ENCODE data around the gene THEMIS. TPM values are rescaled to one million over a fixed set of nuclear protein-coding genes. Genes with fewer than 3 reads are reported as not detected.
"Not testable (repeated sequence)": the region's sequence is repeated elsewhere in the genome, so short reads cannot be mapped to it uniquely, and the experiment has no call there.

THEMIS gene
- not detected for polyA plus RNA-seq (2013, experiment 1 of 2; ENCODE audit: insufficient read length)
- 0.05 TPM for polyA plus RNA-seq (2013, experiment 2 of 2; ENCODE audit: insufficient read length)

- no peak for DNase-seq
These were observed at the start of gene THEMIS for GRCh38 chr6:127900935-127901334. Gene THEMIS, minus strand, starts transcription at chr6:127901058. Its CDS starts 126 bp downstream, at chr6:127900932.

DNA sequence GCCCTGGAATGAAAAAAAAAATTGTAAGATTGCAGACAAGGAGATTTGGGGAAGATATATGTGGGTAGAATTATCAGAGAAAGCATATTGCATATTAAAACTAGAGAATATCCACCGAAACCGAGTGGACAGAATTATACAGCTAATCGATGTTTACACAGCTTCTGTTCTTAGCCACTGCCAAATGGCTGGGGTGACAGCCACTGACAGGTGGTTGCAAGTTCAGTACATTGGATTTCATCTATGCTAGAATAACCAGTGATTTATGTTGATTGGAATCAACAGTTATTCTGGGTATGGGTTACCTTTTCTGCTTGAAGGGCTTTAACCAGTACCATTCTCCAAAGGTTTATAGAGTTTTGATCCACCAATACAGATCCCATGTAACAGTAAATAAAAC, 48.4 kb upstream of the THEMIS start:
- no peak for DNase-seq

- DNase-seq: no peak
These were observed 45.5 kb upstream of the THEMIS start for GRCh38 chr6:127946388-127946787.

GRCh38 chr6:127945434-127946097, 44.7 kb upstream of the THEMIS start:
- no peak for DNase-seq

DNA sequence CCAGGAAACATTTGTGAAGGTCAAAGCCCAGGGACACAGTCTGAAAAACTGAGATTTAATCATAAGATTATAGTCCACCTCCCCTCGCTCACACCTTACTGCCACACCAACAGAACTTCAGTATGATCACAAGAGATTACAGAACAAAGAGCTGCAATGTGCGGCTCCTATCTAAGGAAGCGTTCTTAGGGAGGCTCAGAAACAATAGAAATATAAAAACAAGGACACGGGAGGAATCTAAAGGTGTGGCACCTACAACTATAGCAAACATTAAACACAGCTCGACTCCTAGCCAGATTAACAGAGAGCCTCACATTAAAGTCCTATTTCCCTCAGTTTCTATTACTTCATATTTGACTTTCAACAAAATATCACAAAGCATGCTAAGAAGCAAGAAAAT, 40.4 kb upstream of the THEMIS start:
- no peak for DNase-seq

GRCh38 chr6:127939442-127940066, 38.7 kb upstream of the THEMIS start:
- peak; percentile 15 for DNase-seq

DNA sequence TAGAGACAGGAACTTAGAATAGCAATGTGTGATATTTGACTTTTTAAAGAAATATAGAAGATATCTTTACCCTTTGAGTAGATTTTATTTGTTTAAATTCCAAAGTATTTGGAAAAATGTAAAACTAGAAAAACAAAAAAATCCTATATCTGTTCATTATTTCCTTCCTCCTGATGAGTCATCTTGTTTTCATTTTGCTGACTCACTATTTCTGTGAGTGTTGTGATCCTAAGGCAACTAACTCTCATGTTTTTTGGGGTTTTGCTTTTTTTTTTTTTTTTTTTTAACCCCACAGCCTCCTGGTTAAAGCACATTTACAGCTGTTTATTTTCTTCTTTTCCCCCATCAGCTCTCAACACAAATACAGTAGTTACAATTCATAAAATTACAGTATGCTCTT, 37.8 kb upstream of the THEMIS start:
- DNase-seq: peak; percentile 62

- no peak for DNase-seq
These were observed 36.9 kb upstream of the THEMIS start for GRCh38 chr6:127937747-127938146.

- peak; percentile 10 for DNase-seq
These were observed 36.2 kb upstream of the THEMIS start for GRCh38 chr6:127937102-127937501.

- no peak for DNase-seq
These were observed 34.1 kb upstream of the THEMIS start for GRCh38 chr6:127934956-127935355.

DNA sequence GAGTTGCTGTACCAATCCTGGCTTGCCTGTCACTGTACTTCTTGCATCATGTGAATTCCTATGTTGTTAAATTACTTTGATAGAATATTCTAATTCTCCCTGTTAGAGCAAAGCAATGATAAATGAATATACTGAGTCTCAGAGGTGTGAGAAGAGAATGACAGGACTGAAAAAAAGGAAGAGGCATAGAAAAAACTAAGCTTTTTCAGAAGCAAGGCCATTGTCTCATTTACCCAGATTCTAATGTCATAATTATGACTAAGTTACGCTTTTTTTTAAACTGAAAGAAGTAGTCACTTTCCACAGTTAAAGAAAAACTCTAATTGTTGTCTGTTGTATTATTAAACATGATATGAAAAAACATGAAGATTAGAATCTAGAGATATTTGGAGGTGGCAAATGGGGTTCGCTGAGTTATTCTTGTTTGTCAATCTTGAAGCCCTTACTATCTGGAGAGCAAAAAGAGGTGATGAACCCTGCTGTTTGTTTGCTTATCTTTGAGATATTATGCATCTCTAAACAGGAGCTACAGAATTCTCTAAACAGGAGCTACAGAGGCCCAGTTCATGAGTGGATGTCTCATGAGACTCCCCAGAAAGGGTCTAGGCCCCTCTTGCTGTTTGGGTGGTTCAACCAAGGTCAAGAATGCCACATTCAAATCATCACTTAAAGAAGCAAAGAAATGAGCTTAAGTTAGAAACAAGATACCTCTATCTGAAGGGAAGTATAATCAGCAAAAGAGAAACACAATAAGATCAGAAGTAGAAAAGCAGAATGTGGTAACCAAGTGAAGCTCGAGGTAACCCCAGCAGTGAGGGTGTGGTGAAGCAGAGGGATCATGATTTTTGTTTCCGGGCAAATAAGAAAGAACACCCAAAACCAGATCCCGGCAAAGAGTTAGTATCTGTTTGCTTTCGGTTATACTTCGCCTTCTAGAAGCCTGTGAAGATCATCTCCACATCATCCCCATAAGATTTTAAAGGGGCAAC, 33.3 kb upstream of the THEMIS start:
- DNase-seq: no peak

- DNase-seq: no peak
These were observed 32.3 kb upstream of the THEMIS start for GRCh38 chr6:127933137-127933536.

DNA sequence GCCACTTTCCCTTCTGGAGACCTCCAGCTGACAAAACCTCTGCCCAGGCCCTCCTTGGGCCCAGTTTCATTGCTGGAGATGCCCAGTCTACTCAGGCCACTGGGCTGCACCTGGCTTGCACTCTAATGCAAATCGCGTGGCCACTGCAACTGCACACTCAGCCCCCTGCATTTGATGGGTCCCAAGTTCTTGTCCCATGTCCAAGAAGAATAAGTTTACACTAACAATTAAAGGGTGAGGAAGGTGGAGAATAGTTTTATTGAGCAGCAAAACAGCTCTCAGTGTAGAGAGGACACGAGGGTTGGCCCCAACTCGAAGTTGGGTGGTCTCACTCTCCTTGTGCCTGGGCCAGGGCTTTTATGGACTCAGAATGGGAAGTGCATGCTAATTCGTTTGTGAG, 31.9 kb upstream of the THEMIS start:
- DNase-seq: no peak

GRCh38 chr6:127926441-127926840, 25.6 kb upstream of the THEMIS start:
- DNase-seq: not testable (repeated sequence)

DNA sequence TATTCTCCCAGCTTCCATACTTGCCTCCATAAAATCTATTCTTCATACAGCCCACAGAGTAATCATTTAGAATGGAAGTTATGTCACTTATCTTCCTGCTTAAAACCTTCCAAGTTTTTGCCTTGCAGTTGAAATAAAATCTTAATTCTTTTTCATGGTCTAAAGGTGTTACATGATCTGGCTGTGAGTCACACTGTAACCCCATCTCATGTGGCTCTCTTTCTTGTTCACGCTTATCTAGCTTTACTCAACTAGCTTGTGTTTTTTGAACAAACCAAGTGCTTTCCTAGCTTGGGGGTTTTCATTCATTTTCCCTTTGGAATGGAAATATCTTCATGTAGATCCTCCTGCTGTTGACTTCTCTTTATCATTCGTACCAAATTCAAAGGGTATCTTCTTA, 23.6 kb upstream of the THEMIS start:
- no peak for DNase-seq

GRCh38 chr6:127924031-127924430, 23.2 kb upstream of the THEMIS start:
- no peak for DNase-seq

DNA sequence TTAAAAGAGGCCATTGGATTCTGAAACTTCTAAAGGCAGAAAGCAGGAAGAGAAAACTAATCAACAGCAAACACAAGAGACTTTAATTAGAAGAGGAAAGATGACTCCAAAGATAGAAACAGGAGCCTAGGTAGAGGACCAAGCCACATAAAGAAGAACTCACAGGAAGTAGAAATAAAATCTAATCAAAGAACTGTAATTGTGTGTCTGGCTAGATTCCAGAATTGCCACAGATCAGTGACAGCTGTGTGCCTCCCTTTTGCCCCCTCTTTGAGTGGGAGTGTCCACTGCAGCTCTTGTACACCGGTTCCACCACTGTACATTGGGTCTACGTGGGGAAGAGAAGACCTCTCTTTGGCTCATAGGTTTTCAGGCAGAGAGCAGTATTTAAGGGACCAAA, 22.3 kb upstream of the THEMIS start:
- DNase-seq: no peak

DNA sequence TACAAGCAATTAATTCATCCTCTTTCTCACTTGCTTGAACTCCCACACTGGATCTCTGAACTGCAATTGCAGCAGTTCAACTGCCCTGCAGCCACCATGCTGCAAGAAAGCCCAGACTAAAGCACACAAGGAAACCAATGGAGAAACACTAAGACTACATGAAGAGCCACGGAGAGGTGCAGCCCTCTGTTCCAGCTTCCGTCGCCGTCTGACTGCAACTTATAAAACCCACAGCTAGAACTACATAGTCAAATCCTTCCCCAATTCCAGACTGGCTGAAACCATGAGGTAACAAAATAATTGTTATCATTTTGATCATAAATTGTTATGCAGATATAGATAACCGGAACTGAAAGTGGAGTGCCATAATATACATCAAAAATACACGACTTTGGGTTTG, 21.1 kb upstream of the THEMIS start:
- DNase-seq: no peak

DNA sequence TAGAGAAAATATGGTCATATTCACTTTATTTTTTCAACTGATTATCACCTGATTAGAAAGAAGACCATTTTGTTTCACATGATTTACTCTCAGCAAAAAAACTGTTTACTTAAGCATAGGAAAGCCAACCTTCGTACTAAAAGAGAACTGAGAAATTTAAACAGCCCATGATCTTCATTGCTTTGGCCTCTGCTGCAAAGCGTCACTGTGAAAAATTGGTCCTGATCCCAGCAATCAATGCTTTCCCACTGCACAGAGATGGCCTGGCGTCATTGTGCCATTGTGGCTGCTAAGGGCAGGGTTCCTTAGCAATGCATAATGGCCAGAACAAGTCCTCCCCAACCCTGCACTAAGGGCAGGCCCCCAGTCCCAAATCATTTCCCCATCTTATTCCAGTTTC, 19.9 kb upstream of the THEMIS start:
- no peak for DNase-seq

DNA sequence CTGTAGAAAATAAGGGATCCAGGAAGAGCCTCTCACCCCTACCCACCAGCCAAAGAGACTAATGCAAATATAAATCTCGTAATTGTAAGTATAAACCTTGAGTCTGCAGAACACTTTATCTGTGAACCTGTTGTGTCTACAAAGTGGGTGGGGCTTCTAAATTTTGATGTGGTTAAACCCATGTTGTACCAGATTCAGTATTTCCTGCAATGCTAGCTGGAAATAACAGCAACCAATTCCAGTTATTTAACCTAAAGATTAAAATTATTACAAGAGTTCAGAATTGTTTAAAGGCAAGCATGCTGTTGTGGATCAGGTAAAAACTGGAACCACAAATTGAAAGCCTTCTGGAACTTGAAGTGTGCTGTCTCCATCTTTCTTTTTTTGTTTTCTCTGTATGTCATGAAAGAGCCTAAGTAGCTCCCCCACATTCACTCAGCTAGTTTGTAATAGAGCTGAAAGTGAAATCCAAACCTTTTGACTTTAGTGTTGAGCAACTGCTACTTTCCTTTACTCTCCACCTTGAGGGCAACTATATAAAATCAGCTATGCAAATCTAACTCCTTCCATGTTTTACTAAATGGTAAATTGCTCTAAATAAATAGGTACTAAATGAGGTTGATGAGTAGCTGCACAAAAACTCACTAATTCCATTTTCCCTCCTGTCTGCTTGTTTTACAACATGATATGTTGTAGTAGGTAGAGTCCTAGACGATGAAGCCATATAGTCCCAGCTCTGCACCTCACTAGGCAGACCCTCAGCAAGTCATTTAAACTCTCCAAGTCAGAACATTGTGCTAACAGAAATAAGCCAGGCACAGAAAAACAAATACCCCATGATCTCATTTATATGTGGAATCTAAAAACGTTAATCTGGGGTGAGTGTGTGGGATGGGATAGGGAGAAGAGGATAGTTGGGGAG, 17.9 kb upstream of the THEMIS start:
- DNase-seq: no peak

GRCh38 chr6:127917766-127918165, 16.9 kb upstream of the THEMIS start:
- no peak for DNase-seq

DNA sequence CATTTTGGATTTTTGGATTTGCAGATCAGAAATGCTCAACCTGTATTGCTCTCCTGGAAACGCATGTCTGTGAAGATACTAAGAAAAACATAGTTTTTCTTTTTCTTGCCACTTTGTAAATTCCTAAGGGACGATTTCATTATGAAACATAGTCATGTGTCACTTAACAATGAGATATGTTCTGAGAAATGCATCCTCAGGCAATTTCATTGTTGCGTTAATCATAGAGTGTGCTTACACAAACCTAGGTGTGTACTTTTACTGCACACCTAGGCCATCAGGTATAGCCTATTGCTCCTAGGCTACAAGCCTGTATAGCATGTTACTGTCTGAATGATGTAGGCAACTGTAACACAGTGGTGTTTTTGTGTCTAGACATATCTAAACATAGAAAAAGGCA, 13.4 kb upstream of the THEMIS start:
- DNase-seq: no peak
